ENCODE results near the gene ZFYVE9.

- no peak for TF ChIP-seq CTCF (conservative IDR thresholded peaks at IDR 0.05 in 1 of 2, IDR thresholded peaks at IDR 0.05 in 1 of 2; ENCODE audit: low read depth in 1 of 2, low read length in 2 of 2)
- TF ChIP-seq EZH2 (IDR thresholded peaks at IDR 0.05; ENCODE audit: low read length, missing control alignments): no peak
Measured at GRCh38 chr1:52153898-52154297, 12.0 kb downstream of the ZFYVE9 start.
